ENCODE results near the gene ANKRD13D. TPM values are rescaled to one million over a fixed set of nuclear protein-coding genes. Genes with fewer than 3 reads are reported as not detected.

ANKRD13D gene
- total RNA-seq, 1 donor from 2014 or later = 110 TPM

Other genes with a start within 250 kb of the ANKRD13D start
- 15.2 TPM for gene RHOD, start 232.5 kb upstream of the ANKRD13D start, total RNA-seq
- gene KDM2A, start 170.0 kb upstream of the ANKRD13D start, total RNA-seq = 106 TPM
- 75.9 TPM for gene GRK2, start 22.8 kb upstream of the ANKRD13D start, total RNA-seq
- gene SSH3, start 14.2 kb downstream of the ANKRD13D start, total RNA-seq = 258 TPM
- gene POLD4, start 64.2 kb downstream of the ANKRD13D start, total RNA-seq = 57.9 TPM
- 1.4 TPM for gene CLCF1, start 84.3 kb downstream of the ANKRD13D start, total RNA-seq
- gene RAD9A, start 102.7 kb downstream of the ANKRD13D start, total RNA-seq = 26.1 TPM
- gene PPP1CA, start 112.6 kb downstream of the ANKRD13D start, total RNA-seq = 124 TPM
- gene TBC1D10C, start 114.8 kb downstream of the ANKRD13D start, total RNA-seq = 3.6 TPM
- 1.3 TPM for gene CARNS1, start 126.4 kb downstream of the ANKRD13D start, total RNA-seq
- 44.8 TPM for gene RPS6KB2, start 139.2 kb downstream of the ANKRD13D start, total RNA-seq
- gene PTPRCAP, start 148.4 kb downstream of the ANKRD13D start, total RNA-seq = 6.4 TPM
- gene CORO1B, start 154.2 kb downstream of the ANKRD13D start, total RNA-seq = 101 TPM
- gene GPR152, start 163.4 kb downstream of the ANKRD13D start, total RNA-seq = not detected
- gene CABP4, start 166.1 kb downstream of the ANKRD13D start, total RNA-seq = 2.8 TPM
- 134 TPM for gene TMEM134, start 179.9 kb downstream of the ANKRD13D start, total RNA-seq
- 46.8 TPM for gene AIP, start 193.7 kb downstream of the ANKRD13D start, total RNA-seq
- gene PITPNM1, start 216.1 kb downstream of the ANKRD13D start, total RNA-seq = 41.2 TPM
- gene CDK2AP2, start 218.9 kb downstream of the ANKRD13D start, total RNA-seq = 40.5 TPM
- not detected for gene CABP2, start 234.1 kb downstream of the ANKRD13D start, total RNA-seq

Measured in ureter (tissue), 1 donor.